Measurements from ENCODE around the gene FANCG. TPM values are rescaled to one million over a fixed set of nuclear protein-coding genes. Genes with fewer than 3 reads are reported as not detected.
A peak's percentile ranks its signal among the peaks of the same experiment; 100 is the strongest.

FANCG gene
- total RNA-seq (2014; rRNA removed; shearing (Covaris generic)) = 49.5 and 52.2 TPM in 2 replicates
- 23.7 and 31.6 TPM in 2 replicates for polyA plus RNA-seq (2015; cell fraction: cytosol; rRNA removed)
- 77.3 and 94.7 TPM in 2 replicates for polyA plus RNA-seq (2015; cell fraction: nucleus; rRNA removed)

DNA sequence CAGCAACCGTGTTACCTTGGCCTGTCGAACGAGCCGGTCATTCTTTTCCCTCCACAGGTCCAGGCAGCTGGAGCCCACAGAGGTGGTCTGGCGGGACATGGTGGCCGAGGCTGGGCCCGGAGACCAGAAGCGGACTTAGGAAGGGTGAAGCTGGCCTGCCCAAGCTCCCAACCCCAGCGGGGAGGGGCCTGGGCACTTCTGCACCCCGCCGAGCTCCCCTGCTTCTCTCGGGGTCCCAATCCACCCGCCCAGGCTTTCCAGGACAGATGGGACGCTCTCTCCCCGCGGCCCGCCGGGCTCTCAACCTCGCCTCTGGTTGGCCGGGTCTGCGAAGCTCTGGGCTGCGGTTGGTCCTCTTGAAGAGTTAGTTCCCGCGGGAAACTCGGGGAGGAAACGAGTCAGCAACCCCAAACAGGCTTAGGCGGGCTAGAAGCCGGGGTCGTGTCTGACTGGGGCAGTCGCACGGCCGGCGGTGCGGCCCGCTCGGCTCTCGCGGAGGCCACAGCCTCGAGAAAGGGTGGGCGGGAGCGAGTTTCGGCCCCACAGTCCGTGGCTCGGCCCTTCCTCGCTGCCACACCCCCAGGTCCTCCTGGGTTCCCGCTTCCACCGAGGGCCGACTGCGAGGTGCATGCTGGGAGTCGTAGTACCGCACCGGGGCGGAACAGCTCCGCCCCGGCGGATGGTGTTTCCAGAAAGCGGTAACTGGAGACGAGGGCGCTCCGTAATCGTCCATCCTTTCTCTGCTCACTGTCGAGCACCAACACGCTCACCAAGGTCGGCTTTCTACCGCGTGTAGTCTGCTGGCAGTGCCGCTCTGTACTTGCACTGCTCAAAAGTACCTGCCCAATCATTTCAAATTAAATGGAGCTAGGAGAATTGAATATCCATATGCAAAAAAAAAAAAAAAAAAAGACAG is at the start of gene FANCG:
Gene FANCG (minus strand): TSS at position 517 of the 916 bp plus-strand sequence. CDS start 418 bp downstream, at position 99.
- peak; percentile 93 for DNase-seq (ENCODE audit: low read depth)

DNA sequence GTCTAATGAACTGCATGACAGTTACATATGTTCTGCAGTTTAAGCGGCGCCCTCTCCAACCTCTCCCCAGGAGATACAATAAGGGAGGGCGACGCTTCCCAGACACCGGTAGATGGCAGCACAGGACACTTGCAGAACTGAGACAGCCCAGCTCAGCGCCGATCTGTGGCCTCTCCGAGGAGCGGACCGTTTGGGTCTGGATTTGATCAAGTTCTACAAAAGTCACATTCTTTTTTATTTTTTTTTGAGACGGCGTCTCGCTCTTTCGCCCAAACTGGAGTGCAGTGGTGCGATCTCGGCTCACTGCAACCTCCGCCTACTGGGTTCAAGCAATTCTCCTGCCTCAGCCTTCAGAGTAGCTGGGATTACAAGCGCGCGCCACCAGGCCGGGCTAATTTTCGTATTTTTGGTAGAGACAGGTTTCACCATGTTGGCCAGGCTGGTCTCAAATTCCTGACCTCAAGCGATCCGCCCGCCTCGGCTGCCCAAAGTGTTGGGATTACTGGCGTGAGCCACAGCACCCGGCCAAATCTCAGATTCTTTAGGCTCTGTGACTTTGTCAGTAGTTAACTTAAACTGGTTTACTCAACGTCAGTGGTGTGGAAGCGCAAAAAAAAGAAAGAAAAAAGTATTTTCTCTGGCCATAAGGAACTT is 37.3 kb upstream of the FANCG start:
- DNase-seq (ENCODE audit: low read depth) = peak; percentile 82

DNA sequence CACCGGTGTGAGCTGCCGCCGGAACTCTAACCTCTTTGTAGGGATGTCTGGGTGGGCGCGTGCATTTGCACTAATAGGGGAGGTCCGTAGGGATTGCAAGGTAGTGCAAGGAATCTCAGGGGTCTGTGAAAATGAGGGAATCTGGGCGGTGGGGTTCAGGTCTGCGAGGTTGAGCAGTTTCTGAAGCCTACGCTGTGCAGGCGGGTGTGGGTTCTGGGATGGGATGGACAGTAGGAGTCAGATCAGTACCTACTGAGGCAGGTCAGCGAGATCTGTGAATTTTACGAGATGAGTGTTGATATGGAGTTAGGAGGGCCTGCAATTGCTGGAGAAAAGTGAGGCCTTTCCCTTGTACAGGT is 36.8 kb upstream of the FANCG start:
- no peak for DNase-seq (ENCODE audit: low read depth)

DNA sequence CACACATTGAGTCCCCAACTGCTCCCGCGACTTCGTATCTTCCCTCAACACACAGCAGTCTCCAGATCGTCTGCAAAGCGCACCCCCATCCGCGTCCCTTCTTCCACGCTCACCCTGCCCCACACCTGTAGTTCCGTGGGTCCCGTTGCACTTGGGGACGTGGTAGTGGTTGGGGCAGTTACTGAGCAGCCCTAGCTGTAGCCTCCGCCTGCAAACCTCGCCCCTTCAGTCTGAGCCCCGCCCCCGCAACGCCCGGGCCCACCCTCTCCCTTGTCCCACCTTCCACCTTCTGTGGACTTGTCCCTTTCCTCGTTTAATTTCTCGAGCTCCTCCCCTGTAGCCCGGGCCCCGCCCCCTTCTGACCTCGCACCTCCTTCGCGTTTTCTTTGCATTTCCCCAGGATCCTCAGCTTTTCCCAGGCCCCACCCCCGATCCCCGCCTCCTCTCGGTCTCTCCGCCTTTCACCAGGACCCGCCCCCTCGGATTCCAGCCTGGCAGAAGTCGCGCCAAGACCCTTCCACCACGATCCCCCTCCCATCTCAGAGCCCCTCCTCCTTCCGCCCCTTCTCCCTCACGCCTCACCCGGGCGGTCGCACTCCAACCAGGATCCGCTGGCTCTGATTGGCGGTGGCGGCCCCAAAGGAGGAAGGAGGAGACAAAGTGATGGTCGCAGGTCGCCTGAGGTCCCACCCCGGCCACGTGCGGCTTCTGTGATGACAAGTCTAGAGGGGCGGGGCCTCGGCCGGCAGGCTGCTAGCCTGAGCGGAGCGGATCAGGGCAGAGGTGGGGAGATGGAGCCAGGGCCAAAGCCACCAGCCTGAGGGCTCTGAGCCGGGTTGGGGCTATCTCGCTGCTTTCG is 36.2 kb upstream of the FANCG start, which contains the start of gene ATOSB:
Gene ATOSB (minus strand): TSS at position 183 of the 859 bp plus-strand sequence. CDS start 7,588 bp downstream, outside the sequence.
- DNase-seq (ENCODE audit: low read depth) = peak; percentile 96

DNA sequence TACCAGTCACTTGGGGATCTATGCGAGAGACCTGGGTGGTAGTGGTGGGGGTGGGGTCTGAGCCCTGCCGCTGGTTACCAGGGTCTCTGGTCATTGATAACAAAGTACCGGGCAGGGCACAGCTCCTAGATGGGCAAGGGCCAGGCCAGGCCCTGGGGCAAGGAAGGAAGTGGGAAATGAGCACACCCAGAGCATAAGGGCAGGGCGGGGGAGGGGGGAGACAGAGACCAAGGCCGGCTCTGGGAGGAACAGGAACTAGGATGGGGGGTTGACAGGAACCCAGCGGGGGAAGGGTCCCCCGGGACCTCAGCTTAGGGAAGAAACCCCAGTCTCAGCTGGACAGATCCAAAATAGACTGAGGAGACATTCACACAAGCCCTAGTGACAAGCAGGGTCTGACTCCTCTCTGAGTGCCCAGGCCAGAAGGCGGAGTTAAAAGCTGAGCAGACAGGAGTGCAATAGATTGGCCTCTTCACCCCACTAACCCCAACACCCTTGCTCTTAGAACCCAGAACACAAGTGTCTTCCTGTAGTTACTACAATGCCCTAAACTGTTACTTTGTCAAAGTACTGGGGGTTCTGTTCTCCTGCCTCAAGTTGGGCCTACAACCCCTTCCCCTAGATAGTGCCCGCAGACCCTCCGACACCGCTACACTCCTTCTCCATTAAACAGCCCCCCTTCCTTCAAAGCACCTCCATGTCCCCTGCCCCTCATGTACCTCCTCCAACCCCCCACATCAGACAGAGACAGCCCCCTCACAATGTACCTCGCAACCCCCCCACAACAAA is 35.3 kb upstream of the FANCG start:
- peak; percentile 56 for DNase-seq (ENCODE audit: low read depth)

DNA sequence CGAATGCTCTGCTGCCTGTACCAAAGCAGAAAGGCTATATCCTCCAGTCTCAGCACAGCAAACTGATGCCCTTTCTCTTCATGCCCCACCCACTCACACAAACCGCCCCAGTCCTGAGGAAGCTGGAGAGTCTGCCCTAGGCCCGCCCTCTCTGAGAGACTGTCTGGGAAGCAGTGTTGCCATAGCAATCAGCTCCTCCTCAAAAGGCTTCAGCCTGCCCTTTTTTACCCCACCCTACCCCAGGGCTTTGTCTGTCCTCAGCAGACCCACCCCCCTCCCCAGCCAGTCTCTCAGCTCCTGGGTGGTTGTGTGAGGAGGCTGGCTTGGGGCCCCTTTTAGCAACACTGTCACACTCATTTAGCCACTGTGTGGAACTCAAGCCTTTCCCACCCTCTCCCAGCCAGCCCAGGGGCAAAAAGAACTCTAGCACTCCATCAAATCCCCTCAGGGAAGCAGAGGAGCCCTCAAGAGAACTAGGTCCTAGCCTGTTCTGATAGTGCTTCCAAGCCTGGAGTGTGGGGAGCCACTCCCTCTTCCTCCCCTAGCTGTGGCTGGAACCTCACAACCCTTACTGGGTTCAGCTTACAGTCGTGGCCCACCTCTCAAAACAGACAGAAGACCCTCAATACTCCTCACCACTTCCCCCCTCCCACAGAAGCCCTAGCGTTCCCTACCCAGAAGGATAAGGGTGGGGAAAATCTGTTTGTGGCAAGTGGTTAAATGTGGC is 34.5 kb upstream of the FANCG start:
- DNase-seq (ENCODE audit: low read depth) = peak; percentile 93

DNA sequence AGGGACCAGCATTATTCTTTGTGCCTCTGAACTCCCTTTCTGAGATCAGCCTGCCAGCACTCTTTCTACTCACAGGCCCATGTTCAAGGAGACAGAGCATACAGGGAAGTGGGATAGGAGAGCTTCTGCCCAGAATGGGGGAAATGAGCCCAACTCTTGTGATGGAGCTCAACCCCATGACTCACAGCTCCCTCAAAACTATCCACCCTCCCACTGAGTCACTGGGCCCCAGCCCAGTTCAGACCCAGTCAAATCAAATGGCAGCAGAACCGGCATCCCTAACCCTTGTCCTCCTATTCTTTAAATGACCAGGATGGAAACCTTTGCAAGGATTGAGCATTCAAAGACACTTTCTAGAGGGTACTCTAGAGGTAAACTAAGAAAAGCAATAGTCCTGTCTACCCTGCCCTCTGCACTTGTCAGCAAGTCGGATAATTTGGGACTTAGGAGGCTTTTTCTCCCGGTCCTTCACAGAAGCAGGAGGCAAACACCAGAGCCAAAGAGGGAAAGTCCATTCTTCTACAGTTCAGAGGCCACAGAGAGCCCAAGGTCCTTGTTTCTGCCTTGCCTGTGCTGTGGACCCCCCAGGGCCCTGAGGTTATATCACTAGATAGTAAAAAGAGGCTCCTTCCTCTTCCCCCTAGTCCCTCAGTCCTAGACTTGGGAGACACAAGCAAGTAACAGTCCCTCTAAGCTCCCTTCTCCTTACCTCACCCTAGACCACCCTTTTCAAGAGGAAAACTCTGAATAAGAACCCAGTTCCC is 32.7 kb upstream of the FANCG start:
- DNase-seq (ENCODE audit: low read depth) = peak; percentile 66

DNA sequence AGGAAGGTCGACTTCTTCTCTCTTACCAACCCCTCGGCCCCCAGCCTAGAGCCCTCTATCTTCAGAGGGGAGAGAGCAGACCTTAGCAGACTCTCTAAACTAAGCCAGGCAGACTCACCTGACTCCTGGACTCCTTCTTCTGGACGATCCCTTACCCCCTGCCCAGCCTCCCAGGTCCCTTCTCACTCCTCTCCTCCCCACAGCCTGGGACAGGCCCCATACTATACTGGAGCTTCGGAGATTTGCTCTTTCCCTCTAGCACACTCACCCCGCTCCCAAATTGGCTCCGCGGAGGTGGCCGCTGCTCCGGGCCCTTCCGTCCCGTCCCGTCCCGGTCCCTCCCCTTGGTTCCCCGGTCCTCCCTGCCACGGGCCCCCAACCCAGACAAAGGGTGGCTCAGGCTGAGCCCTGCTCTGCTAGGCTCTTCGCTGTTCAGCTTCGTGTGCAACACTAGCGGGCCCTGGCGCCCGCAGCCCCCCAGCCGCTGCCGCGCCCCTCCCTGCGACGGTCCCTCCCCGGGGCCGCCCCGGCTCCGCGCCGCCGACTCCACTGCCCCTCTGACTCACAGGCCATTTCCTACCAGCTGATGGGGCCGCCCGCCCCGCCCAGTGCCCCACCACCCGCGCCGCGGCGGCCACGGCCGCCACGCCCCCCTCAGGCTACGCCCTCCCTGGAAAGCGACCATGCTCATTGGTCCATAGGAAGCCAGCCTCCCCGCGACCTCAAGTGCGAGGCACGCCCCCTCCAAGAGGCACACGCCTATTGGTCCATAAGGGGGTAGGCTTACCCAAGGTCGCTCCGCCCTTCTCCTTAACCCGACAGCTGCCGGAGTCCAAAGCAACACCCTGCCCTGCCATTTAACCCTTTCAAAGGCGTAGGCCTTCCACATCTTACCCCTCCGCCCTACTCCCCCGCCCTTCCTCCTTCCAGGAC is 31.5 kb upstream of the FANCG start:
- peak; percentile 95 for DNase-seq (ENCODE audit: low read depth)

DNA sequence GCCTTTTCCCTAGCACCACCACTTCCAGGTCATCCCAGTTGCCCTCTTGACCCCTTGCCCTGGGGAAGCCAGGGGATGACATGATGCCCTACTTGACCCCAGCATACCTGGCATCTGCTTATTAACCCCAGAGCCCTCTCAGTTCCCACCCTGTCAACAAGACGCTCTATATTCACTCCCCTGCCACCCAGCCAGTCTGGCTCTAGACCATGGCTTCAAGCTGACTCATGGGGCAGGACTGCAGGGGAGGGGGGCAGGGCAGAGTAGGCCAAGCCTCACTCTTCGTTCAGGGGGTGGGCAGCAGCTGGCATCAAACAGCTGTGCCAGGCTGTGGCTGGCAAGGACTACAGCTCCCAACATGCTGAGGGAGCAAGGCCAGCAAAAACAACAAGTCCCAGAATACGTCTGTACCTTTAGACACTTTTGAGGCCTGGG is 30.6 kb upstream of the FANCG start:
- peak; percentile 75 for DNase-seq (ENCODE audit: low read depth)

DNA sequence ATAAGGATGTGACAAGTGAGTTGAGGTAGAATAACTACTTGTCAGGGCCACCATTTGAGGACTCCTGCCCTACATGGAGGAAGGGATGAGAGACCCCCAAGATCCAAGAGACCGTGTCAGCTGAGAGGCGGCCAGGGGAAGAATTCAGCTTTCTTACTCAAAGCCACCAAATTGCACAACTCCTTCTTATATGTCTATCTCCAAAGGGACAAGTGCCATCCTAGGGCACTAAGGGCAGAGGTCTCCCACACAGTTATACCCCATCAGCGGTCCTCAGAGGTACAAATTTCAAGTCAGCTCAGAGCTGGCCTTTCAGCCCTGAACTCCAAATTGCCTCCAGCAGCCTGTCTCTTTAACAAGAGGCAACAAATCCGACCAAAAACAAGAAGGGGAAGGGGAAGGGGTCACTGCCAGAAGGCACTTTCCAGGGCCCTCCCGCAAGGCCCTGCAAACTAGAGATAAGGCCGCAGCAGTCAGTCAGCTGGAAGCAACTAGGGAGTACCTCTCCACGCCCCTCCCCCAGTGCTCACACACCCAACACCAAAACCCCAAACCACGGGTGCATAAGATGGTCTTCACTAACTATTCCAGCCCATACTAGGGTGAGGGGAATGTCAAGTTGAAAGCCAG is 29.3 kb upstream of the FANCG start:
- no peak for DNase-seq (ENCODE audit: low read depth)

DNA sequence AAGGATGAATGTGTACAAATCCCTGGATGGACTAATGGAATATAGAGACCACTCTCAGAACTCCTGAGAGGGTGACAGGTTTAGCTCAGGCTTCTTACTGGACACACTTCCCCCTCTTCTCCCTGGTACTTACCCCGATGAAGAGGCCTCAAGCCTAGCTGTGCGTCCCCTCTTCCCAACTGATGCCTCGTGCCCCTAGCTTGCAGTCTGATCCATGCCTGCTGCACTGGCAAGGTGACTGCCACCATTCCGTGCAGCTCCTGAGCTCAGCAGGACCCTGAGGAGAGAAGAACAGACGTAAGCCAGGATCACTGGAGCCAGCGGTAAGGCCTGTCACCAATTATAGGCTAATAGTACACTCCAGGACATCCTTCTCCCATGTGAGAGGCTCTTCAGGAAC is 28.7 kb upstream of the FANCG start:
- no peak for DNase-seq (ENCODE audit: low read depth)

DNA sequence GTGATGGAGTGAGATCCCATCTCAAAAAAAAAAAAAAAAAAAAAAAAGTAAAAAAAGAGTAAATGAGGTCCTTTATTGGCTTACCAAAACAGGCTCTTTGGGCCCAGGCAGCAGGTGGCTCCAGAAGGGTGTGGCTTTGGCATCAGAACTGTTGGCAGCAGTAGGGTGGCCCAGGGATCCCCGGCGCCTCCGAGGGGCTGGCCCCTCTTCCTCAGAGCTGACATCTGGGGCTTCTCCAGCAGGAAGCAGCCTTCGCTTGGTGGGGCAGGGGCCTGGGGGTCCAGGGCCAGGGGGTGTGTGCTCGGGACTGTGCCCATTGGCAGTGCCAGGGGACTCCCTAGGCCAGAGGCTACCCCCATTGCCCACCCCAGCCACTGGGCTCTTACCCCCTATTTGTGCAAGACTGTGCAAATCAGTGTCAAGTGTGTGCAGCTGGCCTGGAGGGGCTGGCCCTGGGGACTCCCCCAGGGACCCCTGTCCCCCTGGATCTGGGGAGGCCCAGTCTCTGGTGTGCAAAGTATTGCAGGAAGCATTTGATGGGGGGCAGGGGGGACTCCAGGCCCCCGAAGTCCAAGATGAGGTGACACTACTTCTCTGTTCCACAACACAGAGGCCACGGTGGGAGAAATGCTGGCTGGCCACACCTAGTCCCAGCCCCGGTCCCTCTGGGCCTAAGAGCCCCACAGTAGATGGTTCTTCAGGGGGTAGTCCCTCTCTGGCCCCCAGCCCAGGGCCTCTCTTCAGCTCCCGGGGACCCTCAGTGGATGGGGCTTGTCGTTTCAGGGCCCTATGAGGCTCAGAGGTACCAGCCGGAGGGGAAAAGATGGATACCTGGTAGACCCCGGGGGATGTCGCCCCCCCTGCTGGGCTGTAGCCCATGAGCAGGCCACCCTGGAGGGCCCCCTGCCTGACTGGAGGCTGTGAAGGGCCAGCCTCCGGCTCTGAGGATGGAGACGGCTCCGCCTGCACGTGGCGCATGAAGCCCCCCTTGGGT is 27.9 kb upstream of the FANCG start:
- DNase-seq (ENCODE audit: low read depth) = no peak

DNA sequence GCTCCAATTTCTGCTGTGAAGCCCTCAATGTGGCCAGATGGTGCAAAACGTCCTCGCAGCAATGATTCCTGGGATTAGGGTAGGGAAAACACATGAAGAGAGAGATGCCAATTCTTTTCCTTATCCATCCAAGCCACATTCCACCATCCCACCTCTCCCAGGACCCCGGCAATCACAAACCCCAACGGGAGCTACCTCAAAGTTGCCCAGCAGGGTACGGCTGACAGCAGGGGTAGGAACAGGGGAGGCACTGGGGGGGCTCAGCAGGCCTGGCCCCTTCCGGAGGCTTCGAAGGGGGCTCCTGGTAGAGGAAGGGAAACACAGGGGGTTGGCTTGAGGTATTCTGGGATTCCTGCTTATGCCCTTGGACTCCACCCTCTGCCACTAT is 26.6 kb upstream of the FANCG start:
- DNase-seq (ENCODE audit: low read depth) = no peak

DNA sequence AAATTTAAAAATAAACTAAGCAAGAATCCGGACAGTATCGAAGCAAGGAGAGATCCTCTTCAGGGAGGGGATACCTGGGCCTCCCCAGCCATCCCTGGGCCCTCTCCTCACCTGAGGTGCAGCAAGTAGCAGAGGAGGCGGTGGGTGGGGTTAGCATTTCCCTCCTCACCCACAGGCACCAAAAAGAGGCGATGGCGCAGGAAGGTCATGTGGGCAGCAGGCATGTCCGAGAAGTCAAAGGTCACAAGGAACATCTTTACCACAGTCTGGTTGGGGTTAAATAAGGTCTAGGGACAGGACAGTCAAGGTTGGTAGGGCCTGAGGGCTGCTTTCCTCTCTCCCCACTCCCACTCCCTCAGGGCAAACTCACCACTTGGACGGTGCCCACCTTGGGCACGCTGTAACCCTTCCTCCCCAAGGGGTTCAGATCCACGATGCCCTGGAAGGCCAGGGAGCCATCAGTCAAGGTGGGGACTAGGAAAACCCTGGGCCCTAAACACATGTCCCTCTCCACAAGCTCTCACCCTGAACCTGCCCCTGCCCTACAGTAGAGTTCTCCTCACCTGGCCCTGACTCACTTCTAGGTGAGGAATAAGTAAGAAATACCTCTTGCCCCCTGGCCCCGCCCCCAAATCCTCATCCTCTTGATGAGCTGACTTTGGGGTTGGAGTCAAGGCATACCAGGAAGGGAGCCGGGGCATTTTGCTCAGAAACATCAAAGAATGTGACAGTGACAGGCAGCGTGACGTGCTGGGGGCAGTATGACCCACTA is 26.0 kb upstream of the FANCG start:
- no peak for DNase-seq (ENCODE audit: low read depth)

DNA sequence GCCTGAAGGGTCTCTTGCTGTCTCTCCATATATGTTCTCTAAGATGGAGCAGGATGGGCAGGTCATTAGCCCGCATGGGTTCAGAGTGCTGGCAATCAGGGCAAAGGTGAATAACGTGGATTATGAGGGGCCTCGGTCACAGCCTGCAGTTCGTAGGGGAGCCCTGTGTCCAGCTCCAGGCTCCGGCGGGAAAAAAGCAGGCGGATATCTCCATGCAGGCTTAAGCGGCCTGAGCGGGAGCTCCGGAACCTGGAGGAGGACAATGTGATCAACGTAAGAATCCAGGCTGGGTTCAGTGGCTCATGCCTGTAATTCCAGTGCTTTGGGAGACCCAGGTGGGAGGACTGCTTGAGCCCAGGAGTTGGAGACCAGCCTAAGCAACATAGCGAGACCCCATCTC is 25.4 kb upstream of the FANCG start:
- no peak for DNase-seq (ENCODE audit: low read depth)
